ENCODE data around the gene CRTAC1.

CRTAC1 gene

GRCh38 chr10:97827702-97828291 lies 202.6 kb downstream of the CRTAC1 start:
- FAIRE-seq: no peak

GRCh38 chr10:97826892-97827291 lies 203.5 kb downstream of the CRTAC1 start:
- no peak for FAIRE-seq

DNA sequence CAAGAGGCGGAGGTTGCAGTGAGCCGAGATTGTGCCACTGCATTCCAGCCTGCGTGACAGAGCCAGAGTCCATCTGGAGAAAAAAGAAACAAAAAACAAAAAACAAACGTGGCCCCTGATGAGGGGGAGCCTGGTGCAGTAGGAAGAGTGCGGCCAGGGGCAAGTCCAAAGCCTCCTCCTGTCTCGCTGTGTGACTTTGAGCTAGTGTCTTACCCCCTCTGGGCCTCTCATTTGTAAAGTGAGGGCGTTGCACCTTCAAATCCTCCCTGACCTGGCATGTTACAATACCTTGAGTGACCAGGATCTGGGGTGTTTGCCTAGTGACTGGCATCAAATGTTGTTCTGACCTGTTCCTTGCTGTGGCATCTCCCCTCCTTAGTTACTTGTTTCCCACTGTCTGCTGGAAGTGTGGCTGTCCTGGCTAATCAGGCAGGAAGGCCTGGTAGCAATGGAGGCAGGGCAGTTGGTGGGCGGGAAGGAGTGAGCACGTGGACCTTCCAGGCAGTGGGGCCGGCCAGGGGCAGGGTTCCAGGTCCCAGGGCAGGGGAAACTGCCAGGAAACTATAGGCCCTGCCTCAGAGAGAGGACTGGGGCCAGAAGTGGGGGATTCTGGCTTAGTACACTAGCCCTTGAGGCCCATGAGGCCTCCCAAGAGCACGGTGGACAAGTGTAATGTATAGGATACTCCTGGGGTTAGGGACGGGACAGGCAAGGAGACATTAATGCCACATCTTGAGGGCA lies 205.2 kb downstream of the CRTAC1 start:
- FAIRE-seq: no peak

DNA sequence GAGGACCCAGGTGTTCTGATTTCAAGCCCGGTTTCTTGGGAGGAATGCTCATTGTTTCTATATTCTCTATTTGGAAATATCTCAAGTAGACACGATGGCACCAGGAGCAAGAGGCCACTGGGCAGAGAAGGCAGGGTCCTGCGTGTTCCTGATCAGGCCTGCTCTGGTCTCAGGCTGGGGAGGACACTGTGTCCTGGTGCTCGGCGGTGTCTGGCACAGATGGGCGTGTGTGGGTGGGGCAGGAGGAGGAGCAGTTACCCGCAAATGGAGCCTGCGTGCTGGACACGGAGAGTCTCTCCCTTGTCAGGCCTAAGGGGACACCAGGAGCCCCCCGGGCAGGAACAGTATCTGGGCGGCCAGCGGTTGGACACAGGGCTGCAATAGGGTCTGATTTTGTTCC lies 206.7 kb downstream of the CRTAC1 start:
- no peak for FAIRE-seq

GRCh38 chr10:97822261-97822687 lies 208.1 kb downstream of the CRTAC1 start:
- no peak for FAIRE-seq

DNA sequence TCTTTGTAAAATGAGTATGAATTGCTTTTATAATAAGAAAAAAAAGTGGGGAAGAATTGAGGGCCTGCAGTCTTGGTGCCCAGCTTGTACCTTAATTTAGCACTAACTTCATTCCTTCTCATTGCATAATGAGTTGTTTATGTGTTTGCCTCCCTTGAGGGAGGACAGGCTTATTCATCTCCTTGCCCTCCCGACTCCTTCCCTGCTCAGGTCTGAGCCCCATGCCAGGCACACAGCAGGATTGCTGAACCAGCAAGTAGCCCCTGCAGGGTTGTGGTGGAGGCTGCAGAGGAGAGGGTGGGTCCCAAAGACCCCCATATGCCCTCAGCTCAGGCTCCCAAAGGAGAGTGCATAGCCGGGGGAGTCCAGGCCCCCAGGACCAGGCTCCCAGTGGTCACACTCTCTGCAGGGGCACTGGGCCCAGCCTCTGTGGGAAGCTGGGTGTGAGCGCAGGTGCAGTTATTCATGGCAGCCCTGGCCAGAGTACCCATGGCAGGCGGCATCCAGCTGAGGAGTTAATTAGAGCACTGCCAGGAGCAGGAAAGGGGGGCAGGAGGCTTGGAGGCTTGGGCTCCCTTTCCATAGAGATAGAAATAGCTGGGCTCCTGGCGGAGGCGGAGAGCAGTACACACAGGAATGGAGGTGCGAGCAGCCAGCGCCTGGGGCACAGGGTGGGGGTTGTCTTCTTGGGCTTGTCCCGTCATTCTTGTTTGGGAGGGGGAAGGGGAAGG lies 208.9 kb downstream of the CRTAC1 start:
- FAIRE-seq: no peak

DNA sequence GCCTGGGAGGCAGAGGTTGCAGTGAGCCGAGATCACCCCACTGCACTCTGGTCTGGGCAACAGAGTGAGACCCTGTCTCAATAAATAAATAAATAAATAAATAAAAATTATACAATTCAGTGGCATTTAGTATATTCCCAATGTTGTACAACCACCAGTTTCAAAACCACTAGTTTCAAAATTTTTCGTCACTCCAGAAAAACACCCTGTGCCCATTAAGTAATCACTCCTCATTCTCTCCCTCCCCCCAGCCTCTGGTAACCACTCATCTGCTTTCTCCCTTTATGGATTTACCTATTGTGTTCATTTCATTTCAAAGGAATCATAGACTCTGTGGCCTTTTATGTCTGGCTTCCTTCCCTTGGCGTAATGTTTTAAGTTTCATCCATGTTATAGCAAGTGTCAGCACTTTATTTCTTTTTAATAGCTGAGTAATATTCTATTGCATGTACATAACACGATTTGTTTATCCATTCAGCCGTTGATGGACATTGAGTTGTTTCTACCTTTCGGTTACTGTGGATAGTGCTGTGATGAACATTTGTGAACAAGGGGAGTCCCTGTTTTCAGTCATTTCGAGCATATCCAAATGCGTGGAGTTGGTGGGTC lies 210.2 kb downstream of the CRTAC1 start:
- FAIRE-seq: no peak

- no peak for FAIRE-seq
These were observed 211.8 kb downstream of the CRTAC1 start for GRCh38 chr10:97818572-97818971.

DNA sequence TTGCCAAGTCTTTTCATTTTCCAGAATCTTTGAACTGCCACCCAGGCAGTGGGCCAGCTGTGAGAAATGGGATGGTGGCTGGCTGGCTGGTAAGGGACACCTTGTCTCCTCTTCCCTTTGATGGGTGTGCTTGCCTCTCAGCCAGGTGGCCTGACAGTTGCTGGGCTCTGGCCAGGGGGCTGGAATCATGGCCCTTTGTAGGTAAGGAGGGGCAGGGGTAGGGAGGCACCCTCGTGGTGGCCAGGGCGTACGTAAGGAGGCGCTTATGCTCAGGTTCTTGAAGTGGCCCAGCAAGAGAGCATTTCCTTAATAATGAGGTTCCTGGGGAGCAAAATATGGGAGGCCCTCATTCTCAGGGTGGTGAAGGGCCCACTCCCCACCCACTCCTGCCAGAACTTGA lies 213.8 kb downstream of the CRTAC1 start:
- FAIRE-seq: no peak
